Thoracic aorta (tissue), 2 donors: ENCODE data around the gene NUP50. TPM values are rescaled to one million over a fixed set of nuclear protein-coding genes. Genes with fewer than 3 reads are reported as not detected.

Experiments
- ATAC-seq: fragments of 150-250 bp; one replicate; pipeline ENCODE4 v1.8.0; 2017; ENCODE audit warnings: low read depth; ENCODE audit not compliant: insufficient number of reproducible peaks, low FRiP score
- DNase-seq: peaks from one replicate; pipeline ENCODE4 v3.0.0-alpha.2; 2020; ENCODE audit warnings: low spot score
- H3K27ac ChIP-seq, 2 donors: fragments of 200-600 bp; sonication (generic); 1 replicate in 1 of 2; 2 replicates in 1 of 2; pipeline ENCODE4 v1.5.1; 2016; ENCODE audit warnings: mild to moderate bottlenecking in 2 of 2, moderate library complexity in 2 of 2
- H3K27me3 ChIP-seq: fragments of 200-600 bp; sonication (generic); replicated peaks from 2 replicates; pipeline ENCODE4 v1.6.0; 2016; ENCODE audit warnings: mild to moderate bottlenecking; ENCODE audit not compliant: insufficient read depth
- H3K36me3 ChIP-seq: fragments of 200-600 bp; sonication (generic); one replicate; pipeline ENCODE4 v1.5.1; 2016
- H3K4me1 ChIP-seq, 2 donors: fragments of 200-600 bp; sonication (generic); 1 replicate in 1 of 2; 2 replicates in 1 of 2; pipeline versions ENCODE4 v1.5.1 to v1.6.0; 2016; ENCODE audit warnings: low read depth in 2 of 2, mild to moderate bottlenecking in 1 of 2; ENCODE audit not compliant: control insufficient read depth in 1 of 2
- H3K4me3 ChIP-seq: fragments of 200-600 bp; sonication (generic); 2 replicates; pipeline ENCODE4 v1.5.1; 2016; ENCODE audit warnings: mild to moderate bottlenecking
- H3K9me3 ChIP-seq: fragments of 200-600 bp; sonication (generic); 2 replicates; pipeline ENCODE4 v1.5.1; 2016
- CTCF ChIP-seq: fragments of 200-600 bp; sonication (generic); IDR thresholded peaks from one replicate; pipeline ENCODE4 v1.5.1; 2019; ENCODE audit warnings: antibody characterized with exemption
- total RNA-seq, 2 donors: library from RNA; depleted of rRNA; stranded (reverse); fragments of >200 nt; gene quantifications; one replicate each; pipeline versions ENCODE4 v1.1.0 to v1.2.3, GENCODE V29; 2016

NUP50 gene
- total RNA-seq = 10 to 100 TPM; 27.8 to 31.6 TPM

- H3K27ac ChIP-seq = peak within 1 kb of the TSS; percentile 41 to 65
- no peaks in the 10 kb centered on the region for H3K36me3 ChIP-seq
- DNase-seq (peak; percentile 77), ATAC-seq (peak; percentile 79)
- no peaks in the 10 kb centered on the region for H3K27me3 ChIP-seq
- H3K4me1 ChIP-seq = peaks cover 15 to 31% of the 10 kb centered on the region in 2 donors
- H3K9me3 ChIP-seq = no peaks in the 10 kb centered on the region
- no peak for TF ChIP-seq CTCF
- H3K4me3 ChIP-seq = peak within 1 kb of the TSS; percentile 94
Measured at GRCh38 chr22:45163451-45164269, at the start of gene NUP50. Gene NUP50, plus strand, starts transcription at chr22:45163925. Its CDS starts 4,253 bp downstream, at chr22:45168178.

- Histone ChIP-seq H3K27ac (no peak overlapping the region), H3K27me3 (no peaks in the 10 kb centered on the region), H3K36me3 (no peaks in the 10 kb centered on the region), H3K9me3 (no peaks in the 10 kb centered on the region), H3K4me3 (no peak overlapping the region), H3K4me1 (no peaks in the 10 kb centered on the region)
- DNase-seq (no peak), ATAC-seq (no peak)
- no peak for TF ChIP-seq CTCF
Measured at GRCh38 chr22:45120440-45120839, 43.3 kb upstream of the NUP50 start.

- Histone ChIP-seq H3K27me3 (no peaks in the 10 kb centered on the region), H3K27ac (no peak overlapping the region), H3K4me1 (no peaks in the 10 kb centered on the region), H3K9me3 (no peaks in the 10 kb centered on the region), H3K36me3 (no peaks in the 10 kb centered on the region), H3K4me3 (no peak overlapping the region)
- ATAC-seq (no peak), DNase-seq (no peak)
- TF ChIP-seq CTCF = no peak
Measured at GRCh38 chr22:45120931-45121330, 42.8 kb upstream of the NUP50 start.

- TF ChIP-seq CTCF = no peak
- no peaks in the 10 kb centered on the region for H3K9me3 ChIP-seq
Measured at GRCh38 chr22:45124176-45124847, 39.4 kb upstream of the NUP50 start.

GRCh38 chr22:45125188-45125587, 38.5 kb upstream of the NUP50 start:
- no peaks in the 10 kb centered on the region for H3K36me3 ChIP-seq
- no peaks in the 10 kb centered on the region for H3K9me3 ChIP-seq
- H3K27ac ChIP-seq = no peak overlapping the region
- ATAC-seq (no peak), DNase-seq (no peak)
- H3K4me1 ChIP-seq = no peaks in the 10 kb centered on the region
- H3K4me3 ChIP-seq = no peak overlapping the region
- no peak for TF ChIP-seq CTCF
- H3K27me3 ChIP-seq = no peaks in the 10 kb centered on the region

More at GRCh38 chr22:45124176-45124847, 39.4 kb upstream of the NUP50 start:
- no peak for DNase-seq
- no peaks in the 10 kb centered on the region for H3K36me3 ChIP-seq
- no peak for ATAC-seq
- H3K4me3 ChIP-seq = no peak overlapping the region
- H3K4me1 ChIP-seq = no peaks in the 10 kb centered on the region
- H3K27me3 ChIP-seq = no peaks in the 10 kb centered on the region
- no peak overlapping the region for H3K27ac ChIP-seq
